ENCODE measurements around the gene PTH1R.
"Not testable (repeated sequence)": the region's sequence is repeated elsewhere in the genome, so short reads cannot be mapped to it uniquely, and the experiment has no call there.

PTH1R gene

GRCh38 chr3:46908986-46909534 lies 31.5 kb downstream of the PTH1R start:
- no peak for FAIRE-seq
- no peak for TF ChIP-seq CTCF (IDR thresholded peaks at IDR 0.05; ENCODE audit: insufficient read depth, missing control alignments)
- no peak for DNase-seq (ENCODE audit: insufficient read length, low spot score)

- FAIRE-seq (no peak), DNase-seq (ENCODE audit: insufficient read length, low spot score) (peak; percentile 97)
- TF ChIP-seq CTCF (IDR thresholded peaks at IDR 0.05; ENCODE audit: insufficient read depth, missing control alignments), result peak; percentile 88
Measured at GRCh38 chr3:46909535-46910161, 32.1 kb downstream of the PTH1R start.

GRCh38 chr3:46910166-46910760 lies 32.7 kb downstream of the PTH1R start:
- FAIRE-seq, result no peak
- no peak for TF ChIP-seq CTCF (IDR thresholded peaks at IDR 0.05; ENCODE audit: insufficient read depth, missing control alignments)

GRCh38 chr3:46910914-46911313 lies 33.4 kb downstream of the PTH1R start:
- DNase-seq (ENCODE audit: insufficient read length, low spot score); FAIRE-seq: not testable (repeated sequence)

More at GRCh38 chr3:46910166-46910760, 32.7 kb downstream of the PTH1R start:
- no peak for DNase-seq (ENCODE audit: insufficient read length, low spot score)

GRCh38 chr3:46912986-46913385 lies 35.5 kb downstream of the PTH1R start:
- FAIRE-seq (no peak), DNase-seq (ENCODE audit: insufficient read length, low spot score) (no peak)
- TF ChIP-seq CTCF (IDR thresholded peaks at IDR 0.05; ENCODE audit: insufficient read depth, missing control alignments), result no peak

- FAIRE-seq (no peak), DNase-seq (ENCODE audit: insufficient read length, low spot score) (no peak)
- TF ChIP-seq CTCF (IDR thresholded peaks at IDR 0.05; ENCODE audit: insufficient read depth, missing control alignments), result no peak
Measured at GRCh38 chr3:46913644-46914043, 36.1 kb downstream of the PTH1R start.

- FAIRE-seq (no peak), DNase-seq (ENCODE audit: insufficient read length, low spot score) (no peak)
- no peak for TF ChIP-seq CTCF (IDR thresholded peaks at IDR 0.05; ENCODE audit: insufficient read depth, missing control alignments)
Measured at GRCh38 chr3:46914849-46915248, 37.3 kb downstream of the PTH1R start.

Data from D721Med (cell line).